Fibroblast of mammary gland (primary cell): ENCODE measurements around the gene C2CD2.

ENCODE experiments used
- DNase-seq: peaks from one replicate; pipeline ENCODE4 v3.0.0-alpha.2; 2010; ENCODE audit warnings: low read depth
- H3K4me3 ChIP-seq: 2 replicates; pipeline ENCODE4 v1.5.1; 2011; ENCODE audit warnings: low read depth, mild to moderate bottlenecking, low read length, moderate library complexity; ENCODE audit not compliant: control insufficient read depth
- CTCF ChIP-seq: conservative IDR thresholded peaks from 2 replicates; pipeline ENCODE4 v1.5.1; 2011; ENCODE audit warnings: low read depth, low read length, inconsistent platforms; ENCODE audit not compliant: control insufficient read depth, insufficient read depth

The C2CD2 gene

GRCh38 chr21:41983229-41983628, 29.4 kb upstream of the C2CD2 start:
- DNase-seq: no peak
- no peak for TF ChIP-seq CTCF
- no peak overlapping the region for H3K4me3 ChIP-seq

GRCh38 chr21:41980561-41980960, 26.7 kb upstream of the C2CD2 start:
- no peak for DNase-seq
- H3K4me3 ChIP-seq: no peak overlapping the region
- no peak for TF ChIP-seq CTCF

GRCh38 chr21:41979751-41980369, 26.0 kb upstream of the C2CD2 start:
- no peak overlapping the region for H3K4me3 ChIP-seq
- no peak for TF ChIP-seq CTCF
- no peak for DNase-seq

- TF ChIP-seq CTCF: no peak
- DNase-seq: no peak
Observed at GRCh38 chr21:41979335-41979734, 25.5 kb upstream of the C2CD2 start.

GRCh38 chr21:41977034-41977950, 23.5 kb upstream of the C2CD2 start:
- no peak for TF ChIP-seq CTCF
- DNase-seq: no peak
- H3K4me3 ChIP-seq: no peak overlapping the region

More at GRCh38 chr21:41979335-41979734, 25.5 kb upstream of the C2CD2 start:
- H3K4me3 ChIP-seq: no peak overlapping the region

- TF ChIP-seq CTCF: no peak
- no peak for DNase-seq
- H3K4me3 ChIP-seq: no peak overlapping the region
Observed at GRCh38 chr21:41976611-41977010, 22.8 kb upstream of the C2CD2 start.
